H9 (cell line): ENCODE data around the gene PRPS2. TPM values are rescaled to one million over a fixed set of nuclear protein-coding genes. Genes with fewer than 3 reads are reported as not detected.

ENCODE experiments used
- DNase-seq: peaks from one replicate; pipeline ENCODE4 v3.0.0-alpha.2; 2017
- H2AFZ ChIP-seq: one replicate; pipeline ENCODE4 v1.6.1; 2013; ENCODE audit warnings: mild to moderate bottlenecking, low read length, control low read depth, moderate library complexity
- H2AK5ac ChIP-seq: 2 replicates; pipeline ENCODE4 v1.6.1; 2013; ENCODE audit warnings: low read length, control low read depth, mixed read lengths; ENCODE audit not compliant: insufficient read length
- H2BK120ac ChIP-seq: one replicate; pipeline ENCODE4 v1.6.1; 2013; ENCODE audit warnings: low read depth, mild to moderate bottlenecking, low read length, control low read depth, inconsistent platforms; ENCODE audit not compliant: poor library complexity, severe bottlenecking
- H2BK12ac ChIP-seq: 2 replicates; pipeline ENCODE4 v1.6.1; 2013; ENCODE audit warnings: low read length, control low read depth, mixed read lengths, low read depth; ENCODE audit not compliant: insufficient read length
- H2BK15ac ChIP-seq: 2 replicates; pipeline ENCODE4 v1.6.1; 2013; ENCODE audit warnings: low read depth, low read length, control low read depth
- H2BK20ac ChIP-seq: one replicate; pipeline ENCODE4 v1.6.1; 2013; ENCODE audit warnings: low read depth, mild to moderate bottlenecking, low read length, control low read depth, inconsistent platforms; ENCODE audit not compliant: poor library complexity, severe bottlenecking
- H2BK5ac ChIP-seq: 2 replicates; pipeline ENCODE4 v1.6.1; 2013; ENCODE audit warnings: low read length, control low read depth, mixed read lengths; ENCODE audit not compliant: insufficient read length
- H3K14ac ChIP-seq: 2 replicates; pipeline ENCODE4 v1.6.1; 2013; ENCODE audit warnings: low read length, control low read depth; ENCODE audit not compliant: insufficient read depth
- H3K18ac ChIP-seq: 2 replicates; pipeline ENCODE4 v1.6.1; 2013; ENCODE audit warnings: low read depth, mild to moderate bottlenecking, mixed read lengths, low read length, control low read depth; ENCODE audit not compliant: insufficient read length
- H3K23ac ChIP-seq: 2 replicates; pipeline ENCODE4 v1.6.1; 2013; ENCODE audit warnings: low read length, control low read depth, mixed read lengths, low read depth; ENCODE audit not compliant: insufficient read length
- H3K23me2 ChIP-seq: 2 replicates; pipeline ENCODE4 v1.6.1; 2013; ENCODE audit warnings: low read depth, mild to moderate bottlenecking, mixed read lengths, low read length, control low read depth; ENCODE audit not compliant: insufficient read length, poor library complexity, severe bottlenecking
- H3K27ac ChIP-seq: 2 replicates; pipeline ENCODE4 v1.5.1; 2013; ENCODE audit warnings: low read length, control low read depth, mixed read lengths, low read depth; ENCODE audit not compliant: insufficient read length
- H3K27me3 ChIP-seq: 2 replicates; pipeline ENCODE4 v1.6.1; 2013; ENCODE audit warnings: low read length, control low read depth, inconsistent platforms; ENCODE audit not compliant: insufficient read depth
- H3K4ac ChIP-seq: 2 replicates; pipeline ENCODE4 v1.6.1; 2013; ENCODE audit warnings: low read depth, mild to moderate bottlenecking, control low read depth, inconsistent platforms, low read length, moderate library complexity
- H3K4me1 ChIP-seq: 2 replicates; pipeline ENCODE4 v1.6.1; 2013; ENCODE audit warnings: low read length, control low read depth, inconsistent platforms; ENCODE audit not compliant: insufficient read depth
- H3K4me2 ChIP-seq: 2 replicates; pipeline ENCODE4 v1.6.1; 2013; ENCODE audit warnings: low read length, control low read depth, mixed read lengths; ENCODE audit not compliant: insufficient read length, insufficient read depth
- H3K56ac ChIP-seq: 2 replicates; pipeline ENCODE4 v1.6.1; 2013; ENCODE audit warnings: low read depth, mild to moderate bottlenecking, mixed read lengths, low read length, control low read depth; ENCODE audit not compliant: insufficient read length
- H3K79me1 ChIP-seq: 2 replicates; pipeline ENCODE4 v1.6.1; 2013; ENCODE audit warnings: low read depth, mild to moderate bottlenecking, moderate library complexity, low read length, control low read depth, inconsistent platforms; ENCODE audit not compliant: insufficient read depth, poor library complexity, severe bottlenecking
- H3K79me2 ChIP-seq: 2 replicates; pipeline ENCODE4 v1.6.1; 2013; ENCODE audit warnings: low read length, control low read depth, inconsistent platforms; ENCODE audit not compliant: insufficient read depth
- H3K9ac ChIP-seq: 2 replicates; pipeline ENCODE4 v1.6.1; 2013; ENCODE audit warnings: low read length, control low read depth, mixed read lengths; ENCODE audit not compliant: insufficient read length; ENCODE audit errors: extremely low read depth
- H3K9me3 ChIP-seq: one replicate; pipeline ENCODE4 v1.6.1; 2013; ENCODE audit warnings: low read depth, low read length, inconsistent platforms; ENCODE audit not compliant: control insufficient read depth
- H3T11ph ChIP-seq: one replicate; pipeline ENCODE4 v1.6.1; 2013; ENCODE audit warnings: mild to moderate bottlenecking, low read length, control low read depth, inconsistent platforms
- H4K20me1 ChIP-seq: one replicate; pipeline ENCODE4 v1.6.1; 2013; ENCODE audit not compliant: control insufficient read depth, insufficient read length, insufficient read depth
- H4K5ac ChIP-seq: 2 replicates; pipeline ENCODE4 v1.6.1; 2013; ENCODE audit warnings: low read depth, mild to moderate bottlenecking, mixed read lengths, low read length, control low read depth; ENCODE audit not compliant: insufficient read length
- H4K8ac ChIP-seq: replicated peaks from 2 replicates; pipeline ENCODE4 v1.6.1; 2013; ENCODE audit warnings: low read length, control low read depth, mixed read lengths, low read depth; ENCODE audit not compliant: insufficient read length
- H4K91ac ChIP-seq: 2 replicates; pipeline ENCODE4 v1.6.1; 2013; ENCODE audit warnings: low read depth, mild to moderate bottlenecking, moderate library complexity, mixed read lengths, low read length, control low read depth; ENCODE audit not compliant: insufficient read length
- H3K27ac Mint-ChIP-seq, 3 experiments: 2 replicates in 2 of 3; 3 replicates in 1 of 3; pipeline ENCODE4 v1.8.0; 2020 to 2021; ENCODE audit warnings: mixed read lengths in 3 of 3, mild to moderate bottlenecking in 1 of 3, moderate library complexity in 1 of 3
- H3K27me3 Mint-ChIP-seq: 2 replicates; pipeline ENCODE4 v1.8.0; 2021; ENCODE audit warnings: low read depth, mild to moderate bottlenecking, moderate library complexity, mixed read lengths
- H3K36me3 Mint-ChIP-seq, 3 experiments: 2 replicates in 2 of 3; 3 replicates in 1 of 3; pipeline ENCODE4 v1.8.0; 2020 to 2021; ENCODE audit warnings: low read depth in 3 of 3, mixed read lengths in 3 of 3; ENCODE audit not compliant: insufficient read depth in 1 of 3
- H3K4me1 Mint-ChIP-seq, 2 experiments: 2 replicates each; pipeline ENCODE4 v1.8.0; 2020; ENCODE audit warnings: mixed read lengths in 2 of 2
- H3K4me3 Mint-ChIP-seq, 2 experiments: 2 replicates in 1 of 2; 3 replicates in 1 of 2; pipeline ENCODE4 v1.8.0; 2020 to 2021; ENCODE audit warnings: mild to moderate bottlenecking in 2 of 2, mixed read lengths in 2 of 2, moderate library complexity in 1 of 2
- H3K9me3 Mint-ChIP-seq, 2 experiments: 2 replicates in 1 of 2; 3 replicates in 1 of 2; pipeline ENCODE4 v1.8.0; 2020; ENCODE audit warnings: mild to moderate bottlenecking in 2 of 2, mixed read lengths in 2 of 2, moderate library complexity in 1 of 2
- CTCF ChIP-seq: fragments of 200-600 bp; sonication (generic); conservative IDR thresholded peaks from 3 replicates; pipeline ENCODE4 v1.8.0; 2021; ENCODE audit warnings: antibody characterized with exemption, mild to moderate bottlenecking
- WGBS: extraction: QIAGEN DNeasy Blood & Tissue Kit; methylation state at CpG from one replicate; pipeline ENCODE4 v1.1.7; 2013; ENCODE audit warnings: missing lambda C conversion rate, low lambda C conversion rate, mixed read lengths; ENCODE audit not compliant: insufficient read length; ENCODE audit errors: extremely low coverage; 5-methylcytosine and 5-hydroxymethylcytosine counted together
- total RNA-seq: library from RNA; stranded (reverse); gene quantifications from 2 replicates; pipeline ENCODE4 v1.2.1, GENCODE V29; 2021

PRPS2 gene
- total RNA-seq, 1 experiment from 2014 or later: 28.0 TPM

DNA sequence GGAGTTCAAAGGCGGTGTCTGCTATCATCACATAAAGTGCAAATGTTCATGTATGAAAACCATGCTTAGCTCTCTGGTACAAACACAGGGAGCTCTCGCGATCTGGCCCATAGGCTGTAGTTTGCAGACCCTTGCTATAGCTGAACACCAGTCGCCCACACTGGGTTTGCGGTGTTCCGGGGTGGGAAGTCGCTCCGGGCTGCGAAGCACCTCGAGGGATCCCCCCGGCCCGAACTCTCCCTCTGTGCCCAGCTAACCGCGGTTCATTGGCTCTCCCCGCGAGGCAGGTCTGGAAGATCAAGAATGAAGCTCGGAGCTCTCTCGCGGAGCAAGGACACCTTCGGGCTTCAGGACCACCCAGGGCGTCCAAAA is 341 bp upstream of the PRPS2 start:
- H3K27ac Mint-ChIP-seq: peak overlapping the region in 1 of 3 experiments; percentile 65; a peak in 1 of 7 replicates

More for the DNA sequence above, 341 bp upstream of the PRPS2 start:
- no peak overlapping the region for H3K23ac ChIP-seq
- no peak overlapping the region for H2BK12ac ChIP-seq
- no peak overlapping the region for H3K27ac ChIP-seq
- H3K4me1 Mint-ChIP-seq: peaks cover 9% of the 10 kb centered on the region in 2 experiments
- H2BK5ac ChIP-seq: no peak overlapping the region
- WGBS: no CpG with 5 or more reads among the region's 21 CpGs
- H4K5ac ChIP-seq: no peak overlapping the region
- H4K8ac ChIP-seq: no peak overlapping the region
- H3T11ph ChIP-seq: no peak overlapping the region
- H3K9ac ChIP-seq: peak overlapping the region; percentile 8
- no peaks in the 10 kb centered on the region for H3K79me1 ChIP-seq
- H2AFZ ChIP-seq: no peak overlapping the region
- H3K9me3 Mint-ChIP-seq: peaks cover 60 to 63% of the 10 kb centered on the region in 2 experiments
- H3K4ac ChIP-seq: no peak overlapping the region
- H3K4me1 ChIP-seq: no peaks in the 10 kb centered on the region
- DNase-seq: no peak
- H4K91ac ChIP-seq: no peak overlapping the region
- H2BK15ac ChIP-seq: no peak overlapping the region
- no peak for TF ChIP-seq CTCF
- no peak overlapping the region for H3K56ac ChIP-seq
- no peak overlapping the region for H3K14ac ChIP-seq
- peaks cover 5% of the 10 kb centered on the region; the same call in 1 of the 2 replicates for H3K27me3 ChIP-seq
- H3K36me3 Mint-ChIP-seq: peaks cover 13 to 29% (median 25%) of the 10 kb centered on the region in 3 experiments
- peak overlapping the region; percentile 79 to 83 for H3K4me3 Mint-ChIP-seq
- peaks cover 5% of the 10 kb centered on the region for H3K23me2 ChIP-seq
- no peak overlapping the region for H3K18ac ChIP-seq
- no peaks in the 10 kb centered on the region for H4K20me1 ChIP-seq
- H2BK20ac ChIP-seq: no peak overlapping the region
- H2BK120ac ChIP-seq: no peak overlapping the region
- peaks cover 28% of the 10 kb centered on the region for H3K27me3 Mint-ChIP-seq
- H3K79me2 ChIP-seq: peaks cover 11% of the 10 kb centered on the region; the same call in 1 of the 2 replicates
- H3K9me3 ChIP-seq: no peaks in the 10 kb centered on the region
- H2AK5ac ChIP-seq: no peak overlapping the region
- H3K4me2 ChIP-seq: peak overlapping the region; percentile 91
